Measurements from ENCODE around the gene AK2.

AK2 gene

GRCh38 chr1:33029209-33029608 is 7.5 kb downstream of the AK2 start:
- POLR2A ChIA-PET = interaction anchor here (2.0 kb wide), 1 partner anchor 52 kb away, joined by 7 read pairs; the partner anchor contains the start of gene AZIN2
- H3K36me3 ChIP-seq (ENCODE audit: control insufficient read depth in 2 of 2, insufficient read depth in 1 of 2, low read length in 2 of 2) = peaks cover 0 to 65% of the 10 kb centered on the region in 2 experiments; a peak in 2 of 3 replicates
- CTCF ChIA-PET = no interaction called here

GRCh38 chr1:33025761-33026160 is 10.9 kb downstream of the AK2 start:
- Histone ChIP-seq H3K27ac (ENCODE audit: extremely low read depth, low read depth, low read length) (no peak overlapping the region), H3K4me3 (ENCODE audit: low read depth, low read length) (no peak overlapping the region), H3K4me1 (ENCODE audit: control insufficient read depth, insufficient read depth, low read length) (peaks cover under 1% of the 10 kb centered on the region; the same call in 1 of the 2 replicates), H3K9me3 (ENCODE audit: control insufficient read depth, insufficient read depth, low read depth, low read length) (no peaks in the 10 kb centered on the region), H3K36me3 (ENCODE audit: control insufficient read depth in 2 of 2, insufficient read depth in 1 of 2, low read length in 2 of 2) (peaks cover 8 to 72% of the 10 kb centered on the region in 2 experiments; a peak in 2 of 3 replicates)
- TF ChIP-seq KLF10 (tag by site-specific recombination; IDR thresholded peaks at IDR 0.05) (no peak), ZNF391 (tag by site-specific recombination; IDR thresholded peaks at IDR 0.05; ENCODE audit: borderline replicate concordance, low read depth) (no peak), SETDB1 (IDR thresholded peaks at IDR 0.05; ENCODE audit: insufficient read length, low read length) (no peak), ZNF785 (tag by site-specific recombination; IDR thresholded peaks at IDR 0.05) (no peak), GLI2 (tag by site-specific recombination; IDR thresholded peaks at IDR 0.05; ENCODE audit: borderline replicate concordance, low read depth) (no peak), ZNF768 (tag by site-specific recombination; IDR thresholded peaks at IDR 0.05) (no peak), GLIS2 (tag by site-specific recombination; IDR thresholded peaks at IDR 0.05) (no peak), ZSCAN23 (tag by site-specific recombination; IDR thresholded peaks at IDR 0.05) (no peak), ZNF324 (tag by site-specific recombination; IDR thresholded peaks at IDR 0.05) (no peak), ZNF223 (tag by site-specific recombination; IDR thresholded peaks at IDR 0.05) (no peak), ZNF423 (tag by site-specific recombination; IDR thresholded peaks at IDR 0.05) (no peak), ZNF148 (tag by site-specific recombination; IDR thresholded peaks at IDR 0.05; ENCODE audit: borderline replicate concordance) (no peak), ZSCAN18 (tag by site-specific recombination; IDR thresholded peaks at IDR 0.05) (no peak), ZNF138 (tag by site-specific recombination; IDR thresholded peaks at IDR 0.05; ENCODE audit: borderline replicate concordance) (no peak)
- CTCF ChIA-PET = no interaction called here
- POLR2A ChIA-PET = interaction anchor here (0.7 kb wide), 1 partner anchor 61 kb away, joined by 3 read pairs; the partner anchor contains the start of gene RNF19B

More at GRCh38 chr1:33029209-33029608, 7.5 kb downstream of the AK2 start:
- H3K4me3 ChIP-seq (ENCODE audit: low read depth, low read length) = no peak overlapping the region
- H3K4me1 ChIP-seq (ENCODE audit: control insufficient read depth, insufficient read depth, low read length) = peaks cover 14% of the 10 kb centered on the region
- no peaks in the 10 kb centered on the region for H3K9me3 ChIP-seq (ENCODE audit: control insufficient read depth, insufficient read depth, low read depth, low read length)
- TF ChIP-seq ZNF324 (tag by site-specific recombination; IDR thresholded peaks at IDR 0.05) = no peak
- TF ChIP-seq, protein P1, sequence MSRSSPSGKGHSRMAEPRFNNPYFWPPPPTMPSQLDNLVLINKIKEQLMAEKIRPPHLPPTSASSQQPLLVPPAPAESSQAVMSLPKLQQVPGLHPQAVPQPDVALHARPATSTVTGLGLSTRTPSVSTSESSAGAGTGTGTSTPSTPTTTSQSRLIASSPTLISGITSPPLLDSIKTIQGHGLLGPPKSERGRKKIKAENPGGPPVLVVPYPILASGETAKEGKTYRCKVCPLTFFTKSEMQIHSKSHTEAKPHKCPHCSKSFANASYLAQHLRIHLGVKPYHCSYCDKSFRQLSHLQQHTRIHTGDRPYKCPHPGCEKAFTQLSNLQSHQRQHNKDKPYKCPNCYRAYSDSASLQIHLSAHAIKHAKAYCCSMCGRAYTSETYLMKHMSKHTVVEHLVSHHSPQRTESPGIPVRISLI (tag by site-specific recombination; IDR thresholded peaks at IDR 0.05) = peak; percentile 59; the same call in 1 of the 2 replicates
- peak; percentile 95 for TF ChIP-seq ZNF121 (tag by site-specific recombination; IDR thresholded peaks at IDR 0.05)
- no peak for TF ChIP-seq ZNF157 (tag by site-specific recombination; IDR thresholded peaks at IDR 0.05)
- no peak for TF ChIP-seq PATZ1 (tag by site-specific recombination; IDR thresholded peaks at IDR 0.05)
- TF ChIP-seq BCL11B (tag by site-specific recombination; IDR thresholded peaks at IDR 0.05; ENCODE audit: low read depth) = no peak
- H3K27ac ChIP-seq (ENCODE audit: extremely low read depth, low read depth, low read length) = no peak overlapping the region

Measured in HEK293 (cell line).